Vagina (tissue), 2 donors: Measurements from ENCODE around the gene ATXN1.

Experiments used
- POLR2A ChIP-seq, 2 donors: fragments of 450-650 bp; IDR thresholded peaks; one replicate each; pipeline ENCODE4 v1.6.1; 2017; ENCODE audit warnings: antibody characterized with exemption in 2 of 2, mild to moderate bottlenecking in 2 of 2, moderate library complexity in 2 of 2
- POLR2AphosphoS5 ChIP-seq, 2 donors: sonication (generic); formaldehyde crosslinking; IDR thresholded peaks; one replicate each; pipeline ENCODE4 v1.9.0; 2017; ENCODE audit warnings: antibody characterized with exemption in 2 of 2, mild to moderate bottlenecking in 2 of 2, low read depth in 1 of 2; ENCODE audit not compliant: insufficient read depth in 1 of 2
- TF ChIP-seq, protein P1 (sequence below), 3 experiments: fragments of 450-650 bp in 2 of 3; fragments of 200-600 bp in 1 of 3; sonication (generic) in 1 of 3; IDR thresholded peaks; one replicate each; pipeline ENCODE4 v1.5.1; 2017 to 2019; ENCODE audit warnings: antibody characterized with exemption in 3 of 3, mild to moderate bottlenecking in 2 of 3, moderate library complexity in 2 of 3

- TF ChIP-seq, protein P1, sequence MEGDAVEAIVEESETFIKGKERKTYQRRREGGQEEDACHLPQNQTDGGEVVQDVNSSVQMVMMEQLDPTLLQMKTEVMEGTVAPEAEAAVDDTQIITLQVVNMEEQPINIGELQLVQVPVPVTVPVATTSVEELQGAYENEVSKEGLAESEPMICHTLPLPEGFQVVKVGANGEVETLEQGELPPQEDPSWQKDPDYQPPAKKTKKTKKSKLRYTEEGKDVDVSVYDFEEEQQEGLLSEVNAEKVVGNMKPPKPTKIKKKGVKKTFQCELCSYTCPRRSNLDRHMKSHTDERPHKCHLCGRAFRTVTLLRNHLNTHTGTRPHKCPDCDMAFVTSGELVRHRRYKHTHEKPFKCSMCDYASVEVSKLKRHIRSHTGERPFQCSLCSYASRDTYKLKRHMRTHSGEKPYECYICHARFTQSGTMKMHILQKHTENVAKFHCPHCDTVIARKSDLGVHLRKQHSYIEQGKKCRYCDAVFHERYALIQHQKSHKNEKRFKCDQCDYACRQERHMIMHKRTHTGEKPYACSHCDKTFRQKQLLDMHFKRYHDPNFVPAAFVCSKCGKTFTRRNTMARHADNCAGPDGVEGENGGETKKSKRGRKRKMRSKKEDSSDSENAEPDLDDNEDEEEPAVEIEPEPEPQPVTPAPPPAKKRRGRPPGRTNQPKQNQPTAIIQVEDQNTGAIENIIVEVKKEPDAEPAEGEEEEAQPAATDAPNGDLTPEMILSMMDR (IDR thresholded peaks at IDR 0.05): no peak
- TF ChIP-seq POLR2A (IDR thresholded peaks at IDR 0.05): no peak
- no peak for TF ChIP-seq POLR2AphosphoS5 (IDR thresholded peaks at IDR 0.05; ENCODE audit: insufficient read depth in 1 of 2, low read depth in 1 of 2)
Observed at GRCh38 chr6:16663901-16664300, 97.4 kb downstream of the ATXN1 start.
